ENCODE measurements around the gene PLA2G2E. TPM values are rescaled to one million over a fixed set of nuclear protein-coding genes. Genes with fewer than 3 reads are reported as not detected.

PLA2G2E gene
- total RNA-seq = not detected in 2 replicates

GRCh38 chr1:19923137-19923952, at the start of gene PLA2G2E:
Gene PLA2G2E (minus strand): TSS chr1:19923617. CDS start chr1:19923559, 58 bp downstream.

GRCh38 chr1:19882111-19883071, 41.0 kb downstream of the PLA2G2E start, which contains the start of gene OTUD3:
Gene OTUD3 (plus strand): TSS chr1:19882395. CDS start chr1:19882514, 119 bp downstream.

Other genes with a start within 250 kb of the PLA2G2E start
- 3.4 and 15.0 TPM in 2 replicates for gene TMCO4, start 123.7 kb downstream of the PLA2G2E start, total RNA-seq
- gene RNF186, start 108.3 kb downstream of the PLA2G2E start, total RNA-seq = not detected in 2 replicates
- gene OTUD3, start 41.2 kb downstream of the PLA2G2E start, total RNA-seq = 9.9 and 10.1 TPM in 2 replicates
- not detected in 2 replicates for gene PLA2G2A, start 56.0 kb upstream of the PLA2G2E start, total RNA-seq
- not detected in 2 replicates for gene PLA2G5, start 146.6 kb upstream of the PLA2G2E start, total RNA-seq
- gene PLA2G2D, start 195.9 kb upstream of the PLA2G2E start, total RNA-seq = not detected in 2 replicates
- gene PLA2G2F, start 215.7 kb upstream of the PLA2G2E start, total RNA-seq = under 0.01 TPM in 1 of 2 replicates, not detected in the other